HG03025 (cell line): Measurements from ENCODE around the gene RNF130.
"Not testable (repeated sequence)": the region's sequence is repeated elsewhere in the genome, so short reads cannot be mapped to it uniquely, and the experiment has no call there.

Source experiments
- ATAC-seq: cut with Tn5 transposase; IDR thresholded peaks from one replicate; pipeline ENCODE4 v1.9.1; 2021; ENCODE audit warnings: mild to moderate bottlenecking, moderate library complexity; ENCODE audit not compliant: unreplicated experiment, low FRiP score

The RNF130 gene

GRCh38 chr5:180103487-180104167, 32.1 kb upstream of the RNF130 start:
- no peak for ATAC-seq

- no peak for ATAC-seq
Measured at GRCh38 chr5:180102636-180103035, 31.1 kb upstream of the RNF130 start.

GRCh38 chr5:180101451-180102105, 30.0 kb upstream of the RNF130 start:
- ATAC-seq, result no peak

- no peak for ATAC-seq
Measured at GRCh38 chr5:180100621-180101450, 29.3 kb upstream of the RNF130 start.

DNA sequence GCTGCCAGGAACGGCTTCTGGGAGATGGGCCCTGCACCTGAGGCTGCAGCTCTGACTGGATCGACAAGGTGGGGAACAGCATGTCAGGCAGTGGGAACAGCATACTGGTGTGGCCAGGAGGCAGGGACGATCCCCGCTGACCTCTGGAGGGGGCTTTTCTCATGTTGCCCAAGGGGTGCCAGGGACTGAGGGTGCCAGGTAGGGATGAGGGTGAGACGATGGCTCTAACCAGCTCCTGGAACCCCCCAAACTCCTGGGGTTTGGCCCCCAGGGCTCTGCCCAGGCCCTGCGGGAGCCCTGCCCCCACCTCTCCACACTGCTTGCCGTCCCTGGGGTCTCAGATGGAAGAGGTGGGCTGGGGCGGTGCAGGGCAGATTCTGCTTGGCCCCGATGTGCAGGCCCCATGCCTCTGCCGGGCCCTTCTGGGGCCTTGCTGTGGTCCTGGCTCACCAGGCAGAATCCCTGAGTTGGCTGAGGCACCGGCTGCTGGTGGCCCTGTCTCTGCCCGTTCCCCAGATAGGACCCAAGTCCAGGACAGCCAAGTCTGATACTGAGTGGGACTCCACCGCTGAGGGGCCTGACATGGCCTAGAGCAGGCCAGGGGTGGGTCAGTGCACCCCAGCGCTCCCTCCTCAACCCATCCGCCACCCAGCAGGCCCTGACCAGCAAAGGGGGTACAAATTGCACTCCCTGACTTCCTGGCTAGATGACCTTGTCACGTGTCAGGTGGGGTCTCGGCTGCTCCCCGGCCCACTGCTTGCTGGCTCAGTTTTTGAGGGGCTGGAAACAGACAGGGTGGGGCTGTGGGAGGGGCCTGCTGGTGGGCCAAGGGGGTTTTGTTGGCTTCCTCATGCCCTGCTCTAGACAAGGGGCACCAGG, 28.4 kb upstream of the RNF130 start:
- no peak for ATAC-seq

GRCh38 chr5:180098991-180099732, 27.6 kb upstream of the RNF130 start:
- ATAC-seq, result no peak

DNA sequence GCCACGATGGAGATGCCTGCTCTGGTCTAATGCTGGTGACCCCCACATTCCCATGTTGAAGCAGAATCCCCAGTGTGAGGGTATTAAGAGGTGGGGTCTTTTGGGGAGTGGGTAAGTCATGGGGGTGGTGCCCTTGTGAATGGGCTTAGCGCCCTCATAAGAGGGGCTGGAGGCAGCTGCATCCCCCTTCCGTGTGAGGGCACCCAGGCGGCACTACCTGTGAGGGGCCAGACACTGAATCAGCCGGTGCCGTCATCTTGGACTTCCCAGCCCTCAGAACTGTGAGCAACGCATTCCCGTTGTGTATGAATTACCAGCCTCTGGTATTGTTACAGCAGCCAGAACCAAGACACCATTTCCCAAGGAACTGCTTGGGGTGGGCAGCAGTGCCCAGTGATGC, 27.0 kb upstream of the RNF130 start:
- ATAC-seq, result no peak

DNA sequence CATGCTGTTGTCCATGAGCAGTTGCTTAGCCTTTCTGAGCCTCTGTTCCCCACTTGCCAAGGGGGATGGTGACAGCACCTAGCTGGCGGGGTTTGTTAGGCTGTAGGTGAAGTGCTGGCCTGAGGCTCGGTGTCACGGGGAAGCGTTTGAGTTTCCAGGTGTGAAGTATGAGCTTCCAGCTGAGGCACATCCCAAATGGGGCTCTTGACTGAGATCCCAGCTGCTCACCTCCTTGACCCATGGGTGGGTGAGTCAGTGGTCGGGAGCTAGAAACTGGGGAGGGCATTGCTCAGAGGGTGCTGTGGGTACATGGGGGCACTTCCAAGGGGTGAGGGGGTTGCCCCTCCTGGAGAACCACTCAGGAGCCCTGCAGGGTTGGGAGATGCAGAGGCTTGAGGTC, 26.4 kb upstream of the RNF130 start:
- no peak for ATAC-seq

DNA sequence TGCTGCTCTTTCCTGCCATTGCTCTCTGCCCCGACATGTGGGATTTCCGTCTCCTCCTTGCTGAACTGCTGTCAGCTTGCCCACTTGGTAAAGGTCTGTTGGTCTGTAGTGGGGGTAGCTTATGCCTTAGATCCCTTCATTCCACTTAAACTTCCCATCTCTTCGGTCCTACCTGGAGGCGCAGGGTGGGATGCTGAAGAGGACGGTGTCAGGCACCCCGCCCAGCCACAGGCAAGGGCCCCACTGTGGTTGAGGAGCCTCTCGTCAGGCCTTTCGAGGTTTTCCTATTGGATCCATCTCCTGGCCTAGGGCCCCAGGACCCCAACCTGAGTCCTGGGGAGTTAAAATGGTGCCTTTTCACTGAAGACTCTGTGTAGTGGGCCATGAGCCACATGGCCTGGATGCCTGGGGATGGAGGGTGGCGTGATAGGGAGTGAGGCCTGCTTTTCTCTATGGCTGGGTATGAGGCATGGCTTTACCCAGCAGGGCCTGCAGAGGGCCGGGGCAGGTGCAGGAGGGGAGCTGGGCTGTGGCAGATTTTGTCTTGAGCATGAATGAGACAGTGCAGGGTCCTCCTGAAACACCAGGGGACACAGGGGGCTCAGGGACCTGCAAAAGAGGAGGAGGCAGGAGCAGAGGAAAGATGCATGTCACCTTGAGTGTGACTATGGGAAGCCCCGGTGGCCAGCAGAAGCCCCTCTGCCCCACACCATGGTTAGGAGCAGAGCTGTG, 25.8 kb upstream of the RNF130 start:
- no peak for ATAC-seq

DNA sequence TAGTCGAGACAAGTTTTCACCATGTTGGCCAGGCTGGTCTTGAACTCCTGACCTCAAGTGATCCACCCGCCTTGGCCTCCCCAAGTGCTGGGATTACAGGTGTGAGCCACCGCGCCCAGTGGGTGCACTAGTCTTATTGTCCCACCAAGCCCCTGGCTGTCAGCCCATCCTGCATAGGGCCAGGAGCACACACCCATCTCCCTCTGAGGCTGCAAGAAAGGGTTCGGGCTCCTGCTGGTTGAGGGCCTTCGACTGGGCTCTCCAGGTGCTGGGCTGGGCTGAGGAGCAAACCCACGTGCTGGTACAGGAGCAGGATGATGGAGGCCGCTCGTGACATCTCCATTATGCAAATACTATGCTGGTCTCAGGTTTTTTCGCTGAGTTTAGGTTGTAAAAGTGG, 25.1 kb upstream of the RNF130 start:
- ATAC-seq, result no peak

DNA sequence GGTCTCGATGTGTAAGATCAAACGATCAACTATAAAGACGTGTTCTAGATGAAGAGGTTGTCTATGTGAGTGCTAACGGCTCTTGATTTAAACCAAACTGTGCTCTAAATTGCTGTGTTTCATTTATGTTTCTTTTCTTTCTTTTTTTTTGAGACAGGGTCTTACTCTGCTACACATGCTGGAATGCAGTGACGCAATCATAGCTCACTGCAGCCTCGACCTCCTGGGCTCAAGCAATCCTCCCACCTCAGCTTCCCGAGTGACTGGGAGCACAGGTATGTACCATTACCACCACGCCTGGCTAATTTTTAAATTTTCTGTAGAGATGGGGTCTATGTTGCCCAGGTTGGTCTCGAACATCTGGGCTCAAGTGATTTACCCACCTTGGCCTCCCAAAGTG, 24.0 kb upstream of the RNF130 start:
- no peak for ATAC-seq

GRCh38 chr5:180093651-180094382, 22.3 kb upstream of the RNF130 start:
- no peak for ATAC-seq

- ATAC-seq, result no peak
Measured at GRCh38 chr5:180093241-180093640, 21.7 kb upstream of the RNF130 start.

DNA sequence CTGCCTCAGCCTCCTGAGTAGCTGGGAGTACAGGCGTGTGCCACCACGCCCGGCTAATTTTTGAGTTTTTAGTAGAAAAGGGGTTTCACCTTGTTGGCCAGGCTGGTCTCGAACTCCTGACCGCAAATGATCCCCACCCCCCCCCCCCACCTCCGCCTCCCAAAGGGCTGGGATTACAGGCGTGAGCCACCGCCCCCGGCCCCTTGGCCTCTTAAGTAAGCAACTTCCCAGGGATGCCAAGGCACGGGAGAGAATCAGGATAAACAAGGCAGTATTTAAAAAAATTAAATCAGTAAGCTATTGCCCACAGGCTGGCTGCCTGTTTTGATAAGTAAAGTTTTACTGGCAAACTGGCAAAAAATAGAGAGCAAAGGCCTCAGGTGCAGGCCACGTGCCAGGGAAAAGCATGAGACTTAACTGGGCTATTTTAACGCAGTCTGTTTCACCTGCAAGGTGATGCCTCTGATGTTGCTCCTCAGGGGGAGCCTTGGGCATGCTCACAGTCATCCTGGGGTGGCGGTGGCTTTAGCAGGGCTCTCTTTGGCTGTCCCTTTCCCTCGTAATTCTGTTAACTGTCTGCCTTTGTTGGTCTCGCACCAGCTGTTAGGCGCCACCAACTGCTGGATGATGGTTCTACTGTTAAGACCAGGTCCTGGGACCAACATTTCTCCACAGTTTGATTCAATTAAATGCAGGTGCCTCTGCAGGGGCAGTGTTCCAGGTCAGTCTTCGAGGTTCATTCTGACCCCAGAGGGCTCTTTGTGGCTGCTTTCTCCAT, 19.4 kb upstream of the RNF130 start:
- no peak for ATAC-seq

- no peak for ATAC-seq
Measured at GRCh38 chr5:180090098-180090768, 18.7 kb upstream of the RNF130 start.

GRCh38 chr5:180089628-180090027, 18.1 kb upstream of the RNF130 start:
- not testable (repeated sequence) for ATAC-seq

GRCh38 chr5:180088561-180088960, 17.0 kb upstream of the RNF130 start:
- ATAC-seq, result no peak
